Ureter (tissue), 1 donor: ENCODE measurements around the gene ZKSCAN5. TPM values are rescaled to one million over a fixed set of nuclear protein-coding genes. Genes with fewer than 3 reads are reported as not detected.
"Not testable (repeated sequence)": the region's sequence is repeated elsewhere in the genome, so short reads cannot be mapped to it uniquely, and the experiment has no call there.

ENCODE experiments used
- DNase-seq: peaks from one replicate; pipeline ENCODE4 v3.0.0-alpha.2; 2020; ENCODE audit warnings: low spot score
- total RNA-seq: library from RNA; stranded (reverse); gene quantifications from one replicate; pipeline ENCODE4 v1.2.4, GENCODE V29; 2023
- donor health status: DM: yes; HTN: yes; CAD: no.

ZKSCAN5 gene
- total RNA-seq, 1 donor from 2014 or later: 9.4 TPM

GRCh38 chr7:99551767-99552463 is 47.5 kb downstream of the ZKSCAN5 start, which contains the start of gene FAM200A:
Gene FAM200A, minus strand, starts transcription at chr7:99552114. Its CDS starts 3,707 bp downstream, at chr7:99548407.
- peak; percentile 89 for DNase-seq

GRCh38 chr7:99553039-99553438 is 48.6 kb downstream of the ZKSCAN5 start:
- no peak for DNase-seq

GRCh38 chr7:99554939-99555338 is 50.5 kb downstream of the ZKSCAN5 start:
- no peak for DNase-seq

- DNase-seq: no peak
Observed at GRCh38 chr7:99557196-99557607, 52.7 kb downstream of the ZKSCAN5 start.

- DNase-seq: no peak
Observed at GRCh38 chr7:99557940-99558305, 53.5 kb downstream of the ZKSCAN5 start.

- DNase-seq: peak; percentile 96
Observed at GRCh38 chr7:99558306-99559174, 54.1 kb downstream of the ZKSCAN5 start, which contains the start of gene ZNF655. Gene ZNF655, plus strand, starts transcription at chr7:99558642. Its CDS starts 1,918 bp downstream, at chr7:99560560.

GRCh38 chr7:99559175-99559915 is 54.9 kb downstream of the ZKSCAN5 start:
- no peak for DNase-seq

- no peak for DNase-seq
Observed at GRCh38 chr7:99560834-99561736, 56.6 kb downstream of the ZKSCAN5 start.

- no peak for DNase-seq
Observed at GRCh38 chr7:99561737-99562051, 57.2 kb downstream of the ZKSCAN5 start.

- no peak for DNase-seq
Observed at GRCh38 chr7:99562114-99562784, 57.8 kb downstream of the ZKSCAN5 start.

- no peak for DNase-seq
Observed at GRCh38 chr7:99562832-99563231, 58.4 kb downstream of the ZKSCAN5 start.

GRCh38 chr7:99563650-99564049 is 59.2 kb downstream of the ZKSCAN5 start:
- DNase-seq: no peak

GRCh38 chr7:99568770-99569169 is 64.3 kb downstream of the ZKSCAN5 start:
- DNase-seq: not testable (repeated sequence)

GRCh38 chr7:99571768-99572167 is 67.3 kb downstream of the ZKSCAN5 start:
- DNase-seq: no peak

GRCh38 chr7:99573257-99573656 is 68.8 kb downstream of the ZKSCAN5 start:
- no peak for DNase-seq

GRCh38 chr7:99576251-99576650 is 71.8 kb downstream of the ZKSCAN5 start:
- DNase-seq: no peak

GRCh38 chr7:99579281-99579955 is 75.0 kb downstream of the ZKSCAN5 start:
- no peak for DNase-seq

GRCh38 chr7:99579956-99580777 is 75.7 kb downstream of the ZKSCAN5 start:
- DNase-seq: no peak

- not testable (repeated sequence) for DNase-seq
Observed at GRCh38 chr7:99580778-99581332, 76.4 kb downstream of the ZKSCAN5 start.
